ENCODE results near the gene MEX3A.
"Not testable (repeated sequence)": the region's sequence is repeated elsewhere in the genome, so short reads cannot be mapped to it uniquely, and the experiment has no call there.

The MEX3A gene

DNA sequence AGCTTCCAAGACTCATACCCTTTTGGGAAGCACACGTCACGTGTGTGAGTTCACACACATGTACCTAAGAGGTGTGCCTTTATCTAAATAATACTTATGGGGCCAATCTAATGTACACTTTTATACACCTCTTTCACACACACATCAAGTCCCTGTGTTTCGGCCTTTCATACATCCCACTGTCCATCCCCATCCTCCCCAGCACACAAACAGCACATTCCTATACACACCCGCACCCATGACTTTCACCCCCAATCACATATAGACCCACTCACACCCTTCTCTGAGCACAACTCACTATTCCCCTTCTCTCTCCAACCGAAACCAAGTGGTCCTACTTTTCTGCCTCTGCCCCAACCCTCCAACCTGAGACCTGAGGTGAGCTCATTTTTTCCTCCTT, 3.5 kb downstream of the MEX3A start:
- DNase-seq (ENCODE audit: low spot score) = no peak

DNA sequence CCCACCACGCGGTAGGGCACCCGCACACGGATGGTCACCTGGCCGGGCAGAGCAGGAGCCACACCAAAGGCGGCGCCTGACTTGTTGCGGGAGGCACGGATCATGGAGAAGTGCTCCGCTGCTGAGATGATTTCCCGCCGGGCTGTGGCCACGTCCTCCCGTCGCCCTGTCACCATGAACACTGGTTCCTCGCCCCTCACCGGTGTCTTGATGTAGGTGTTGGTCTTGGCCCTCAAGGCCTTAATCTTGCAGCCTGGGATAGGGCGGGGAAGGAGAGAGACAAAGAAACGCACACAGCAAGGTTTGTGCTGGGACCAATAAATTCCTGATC, 4.9 kb downstream of the MEX3A start:
- DNase-seq (ENCODE audit: low spot score) = no peak

DNA sequence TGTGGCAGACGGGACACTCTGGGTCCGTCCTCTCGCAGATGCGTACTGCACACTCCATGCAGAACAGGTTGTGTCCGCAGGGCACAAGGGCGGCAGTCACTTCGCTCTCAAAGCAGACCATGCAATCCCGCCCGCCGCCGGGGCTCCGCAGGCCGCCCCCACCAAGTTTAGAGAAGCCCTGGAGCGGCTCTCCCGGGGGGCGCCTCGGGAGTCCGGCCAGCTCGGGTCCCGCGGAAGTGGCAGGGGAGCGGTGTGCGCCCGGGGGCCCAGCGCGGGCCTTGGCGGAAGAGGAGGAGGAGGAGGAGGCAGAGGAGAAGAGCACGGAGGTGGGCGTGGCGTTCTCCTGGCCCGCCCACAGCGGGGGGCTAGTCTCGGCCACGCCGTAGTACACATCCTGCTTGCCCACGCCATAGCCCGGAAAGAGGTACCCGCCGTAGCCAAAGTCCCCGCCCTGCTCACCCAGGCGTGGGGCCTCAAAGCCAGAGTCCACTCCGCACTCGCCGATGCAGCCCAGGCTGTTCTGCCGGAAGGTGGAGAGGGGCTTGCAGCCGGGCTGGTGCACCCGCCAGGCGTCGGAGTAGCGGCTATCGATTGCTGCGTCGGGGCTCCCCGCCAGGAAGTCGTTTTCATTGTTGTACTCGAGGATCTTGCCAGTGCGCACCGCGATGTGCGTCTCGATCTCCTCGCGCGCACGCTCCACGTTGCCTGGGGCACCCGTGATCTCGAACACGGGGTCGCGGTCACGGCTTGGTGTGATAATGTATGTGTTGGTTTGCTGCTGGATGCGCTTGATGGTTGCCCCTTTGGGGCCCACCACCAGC, 5.4 kb downstream of the MEX3A start:
- no peak for DNase-seq (ENCODE audit: low spot score)

DNA sequence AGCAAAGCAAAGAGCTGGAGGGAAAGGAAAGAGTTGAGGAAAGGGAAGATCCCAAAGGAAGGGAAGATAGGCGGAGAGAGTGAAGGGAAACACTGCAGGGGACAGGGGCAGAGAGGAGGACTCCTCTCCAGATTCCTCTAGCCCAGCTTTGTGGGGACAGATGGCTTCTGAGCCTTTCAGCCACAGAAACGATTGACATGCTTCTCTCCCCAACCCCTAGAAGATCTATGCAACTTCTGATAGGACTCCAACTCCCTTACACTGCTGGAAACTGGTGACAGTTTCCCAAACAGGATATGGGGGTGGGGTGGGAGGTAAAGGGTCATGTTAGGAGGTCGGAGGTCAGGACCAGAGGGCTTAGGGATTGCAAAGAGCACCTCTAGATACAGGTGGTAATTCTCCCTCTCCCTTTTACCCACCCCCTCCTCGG, 6.5 kb downstream of the MEX3A start:
- DNase-seq (ENCODE audit: low spot score) = no peak

DNA sequence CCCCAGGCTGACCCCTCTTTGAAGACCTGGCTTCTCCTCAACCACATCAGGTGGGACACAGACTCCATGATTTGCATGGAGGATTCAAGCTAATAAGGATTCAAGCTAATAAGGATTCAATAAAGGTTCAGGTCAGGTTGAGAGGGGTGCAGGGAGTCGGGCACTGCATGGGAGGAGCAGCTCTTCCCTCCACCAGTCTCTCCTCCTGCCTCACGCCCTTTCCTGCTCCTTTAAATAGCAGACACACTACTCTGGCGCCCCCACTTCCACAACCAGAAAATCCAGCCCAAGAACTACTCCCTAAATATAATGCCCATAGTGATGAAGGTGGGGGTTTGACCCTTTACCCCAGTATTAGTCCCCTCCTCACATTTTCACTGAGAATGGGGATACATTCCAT, 7.1 kb downstream of the MEX3A start:
- DNase-seq (ENCODE audit: low spot score) = no peak

DNA sequence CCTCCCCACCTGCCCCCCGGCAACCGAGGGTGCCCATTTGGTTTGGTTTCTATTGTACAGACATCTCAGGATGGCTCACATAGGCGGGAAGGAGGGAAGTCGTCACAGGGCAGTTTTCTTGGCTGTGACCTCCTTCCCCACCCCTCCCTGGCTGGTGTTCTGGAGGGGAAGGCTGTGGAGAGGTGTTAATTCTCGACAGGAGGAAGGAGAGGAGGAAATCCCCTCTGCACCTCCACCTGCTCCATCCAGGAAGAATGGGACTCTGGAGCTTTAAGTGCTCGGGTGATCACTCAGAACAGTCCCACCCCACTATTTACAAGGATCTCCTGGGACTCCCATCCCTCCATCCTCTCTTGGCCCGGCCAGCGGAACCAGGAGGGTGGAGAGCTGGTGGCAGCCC, 7.6 kb downstream of the MEX3A start:
- no peak for DNase-seq (ENCODE audit: low spot score)

DNA sequence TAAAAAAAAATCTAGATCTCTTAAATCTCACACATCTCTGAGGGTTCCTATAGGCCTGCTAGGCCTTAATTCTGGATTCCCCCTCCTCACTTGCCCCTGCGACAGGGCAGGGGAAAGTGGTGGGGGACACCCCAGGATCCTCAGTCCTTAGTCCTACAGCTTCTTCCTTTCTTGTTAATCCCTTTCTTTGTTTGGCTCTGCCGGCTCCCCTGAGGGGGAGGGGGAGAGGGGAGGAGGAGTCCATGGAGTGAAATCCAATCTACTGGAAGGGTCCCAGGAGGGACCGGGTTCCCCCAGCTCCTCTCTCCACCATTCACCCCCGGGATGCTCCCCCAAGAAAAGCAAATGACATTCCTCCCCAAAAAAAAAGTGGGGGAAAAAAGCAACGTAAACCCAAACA, 8.5 kb downstream of the MEX3A start:
- no peak for DNase-seq (ENCODE audit: low spot score)

DNA sequence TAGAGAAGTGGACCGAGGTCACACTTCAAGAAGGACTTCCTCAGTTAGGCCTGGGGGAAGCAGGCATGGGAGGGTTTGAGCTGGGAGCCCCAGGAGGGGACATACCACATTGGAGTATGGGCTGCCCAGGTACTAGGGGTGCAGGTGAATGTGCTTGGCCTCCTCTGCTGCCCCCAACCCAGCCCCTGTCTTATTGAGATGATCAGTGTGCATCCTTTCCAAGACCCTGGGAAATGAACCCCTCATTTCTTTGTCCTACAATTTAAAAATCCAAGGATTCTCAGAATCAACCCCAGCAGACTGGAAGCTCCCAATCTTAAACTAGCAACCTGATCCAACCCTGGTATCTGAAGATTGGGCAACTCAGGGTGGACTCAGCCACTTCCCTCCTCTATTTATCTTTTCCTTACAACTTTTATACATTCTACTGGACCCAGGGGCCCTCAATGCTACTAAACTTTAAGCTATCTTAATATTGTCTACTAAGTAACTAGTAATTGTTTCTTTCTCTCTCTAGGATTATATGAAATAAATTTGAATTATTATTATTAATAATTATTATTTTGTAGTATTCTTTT, 9.1 kb downstream of the MEX3A start:
- DNase-seq (ENCODE audit: low spot score) = no peak

DNA sequence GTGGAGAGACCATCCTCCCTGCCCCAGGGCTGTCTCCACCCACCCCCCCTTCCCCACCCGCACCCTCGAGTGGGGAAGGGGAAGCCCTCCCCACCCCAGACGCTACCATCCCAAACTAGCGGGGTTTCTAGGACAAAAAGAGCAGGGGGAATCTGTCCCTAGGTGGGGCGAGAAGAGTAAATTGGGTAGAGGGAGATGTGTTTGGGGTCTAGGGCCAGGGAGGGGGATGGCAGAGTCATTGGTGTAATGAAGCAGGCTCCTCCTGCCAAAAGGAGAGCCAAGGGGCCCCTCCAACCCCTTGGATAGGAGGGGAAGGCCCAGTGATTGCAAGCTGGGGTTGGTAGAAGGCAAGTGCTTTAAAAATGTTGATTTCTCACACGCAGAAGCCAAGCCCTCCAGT, 10.0 kb downstream of the MEX3A start:
- DNase-seq (ENCODE audit: low spot score) = no peak

DNA sequence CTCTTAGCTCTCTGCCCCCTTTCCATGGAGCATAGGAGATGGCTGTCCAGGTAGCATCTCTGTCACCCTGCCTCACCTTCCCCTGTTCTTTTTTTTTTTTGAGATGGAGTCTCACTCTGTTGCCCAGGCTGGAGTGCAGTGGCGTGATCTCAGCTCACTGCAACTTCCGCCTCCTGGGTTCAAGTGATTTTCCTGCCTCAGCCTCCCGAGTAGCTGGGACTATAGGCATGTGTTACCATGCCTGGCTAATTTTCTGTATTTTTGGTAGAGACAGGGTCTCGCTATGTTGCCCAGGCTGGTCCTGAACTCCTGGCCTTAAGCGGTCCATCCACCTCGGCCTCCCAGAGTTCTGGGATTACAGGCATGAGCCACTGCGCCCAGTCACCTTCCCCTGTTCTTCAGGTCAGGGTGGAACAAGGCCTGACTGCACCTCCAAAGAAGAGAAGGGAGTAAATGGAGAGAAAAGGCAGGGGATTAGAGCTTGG, 10.9 kb downstream of the MEX3A start:
- DNase-seq (ENCODE audit: low spot score) = not testable (repeated sequence)

DNA sequence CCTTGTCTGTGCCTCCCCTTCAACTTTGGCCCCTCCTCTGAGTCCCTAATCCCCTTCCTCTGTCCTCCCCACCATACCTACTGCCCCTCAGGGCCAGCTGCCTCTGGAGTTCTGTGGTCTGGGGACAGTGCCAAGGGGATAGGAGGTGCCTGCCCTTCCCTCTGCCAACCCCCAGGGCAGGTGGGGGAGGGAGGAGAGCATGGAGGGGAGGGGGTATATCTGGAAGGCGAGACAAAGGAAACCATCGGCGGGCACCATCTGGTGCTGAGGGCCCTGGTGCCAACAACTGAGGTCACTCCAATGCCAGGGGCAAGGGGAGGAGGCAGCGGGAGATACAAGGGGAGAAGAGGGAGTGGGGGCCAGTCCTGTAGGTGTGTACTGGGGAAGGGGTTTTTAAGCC, 11.7 kb downstream of the MEX3A start:
- DNase-seq (ENCODE audit: low spot score) = no peak

DNA sequence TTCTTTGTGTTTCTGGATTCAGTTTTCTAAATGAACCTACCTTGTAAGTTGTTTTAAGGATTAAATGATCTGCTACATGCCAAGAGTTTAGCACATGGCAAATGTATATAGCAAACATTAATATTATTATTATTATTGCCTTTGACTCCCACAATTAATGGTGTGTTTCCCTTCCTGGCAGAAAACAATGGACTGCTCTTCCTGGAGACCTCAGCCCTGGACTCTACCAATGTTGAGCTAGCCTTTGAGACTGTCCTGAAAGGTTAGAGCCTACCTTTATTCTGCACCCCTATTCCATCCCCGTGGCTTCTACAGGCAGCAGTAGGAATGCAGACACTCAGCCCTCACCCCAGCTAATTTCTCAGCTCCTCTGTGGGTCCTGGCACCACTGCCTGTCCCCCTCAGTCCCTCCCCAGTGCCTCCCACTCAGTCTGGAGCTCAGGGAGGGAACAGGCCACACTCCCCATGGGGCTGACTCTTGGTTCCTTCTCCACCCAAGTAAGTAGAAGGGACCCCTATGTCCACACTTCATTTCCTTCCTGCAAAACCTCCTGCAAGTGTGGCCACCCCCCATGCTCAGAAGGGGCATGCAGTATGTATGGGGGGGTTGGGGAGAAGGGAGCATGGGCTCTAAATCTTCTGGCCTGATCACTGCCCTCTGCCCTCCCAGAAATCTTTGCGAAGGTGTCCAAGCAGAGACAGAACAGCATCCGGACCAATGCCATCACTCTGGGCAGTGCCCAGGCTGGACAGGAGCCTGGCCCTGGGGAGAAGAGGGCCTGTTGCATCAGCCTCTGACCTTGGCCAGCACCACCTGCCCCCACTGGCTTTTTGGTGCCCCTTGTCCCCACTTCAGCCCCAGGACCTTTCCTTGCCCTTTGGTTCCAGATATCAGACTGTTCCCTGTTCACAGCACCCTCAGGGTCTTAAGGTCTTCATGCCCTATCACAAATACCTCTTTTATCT, 12.5 kb downstream of the MEX3A start:
- DNase-seq (ENCODE audit: low spot score) = no peak

DNA sequence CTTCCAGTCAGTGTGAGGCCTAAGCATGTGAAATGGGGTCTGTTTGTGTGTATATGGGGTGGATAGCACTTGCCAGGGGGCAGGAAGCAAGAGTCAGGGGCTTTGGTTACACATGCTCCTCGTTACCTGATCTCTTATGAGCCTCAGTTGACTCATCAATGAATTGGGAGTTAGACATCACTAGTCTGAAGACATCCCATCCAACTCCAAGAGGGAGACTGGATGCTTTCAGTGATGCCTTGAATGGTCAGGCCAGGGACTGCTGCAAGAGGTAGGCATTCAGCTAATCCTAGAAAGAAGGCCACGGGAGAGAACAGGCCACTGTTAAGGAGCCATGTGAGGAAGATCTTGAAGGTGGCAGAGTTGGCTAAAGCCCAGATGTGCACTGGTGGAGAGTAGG, 15.0 kb downstream of the MEX3A start:
- no peak for DNase-seq (ENCODE audit: low spot score)

DNA sequence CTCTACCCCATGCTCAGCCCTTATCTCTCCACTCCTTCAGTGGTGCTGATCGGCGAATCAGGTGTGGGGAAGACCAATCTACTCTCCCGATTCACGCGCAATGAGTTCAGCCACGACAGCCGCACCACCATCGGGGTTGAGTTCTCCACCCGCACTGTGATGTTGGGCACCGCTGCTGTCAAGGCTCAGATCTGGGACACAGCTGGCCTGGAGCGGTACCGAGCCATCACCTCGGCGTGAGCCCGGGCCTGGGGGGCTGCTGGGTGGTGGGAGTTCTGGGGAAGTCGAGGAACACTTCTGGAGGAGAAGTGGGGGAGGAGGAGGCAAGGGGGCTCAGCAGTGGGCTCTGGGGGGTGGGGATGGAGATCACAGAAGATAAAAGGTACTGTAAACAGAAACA, 16.4 kb downstream of the MEX3A start:
- no peak for DNase-seq (ENCODE audit: low spot score)

DNA sequence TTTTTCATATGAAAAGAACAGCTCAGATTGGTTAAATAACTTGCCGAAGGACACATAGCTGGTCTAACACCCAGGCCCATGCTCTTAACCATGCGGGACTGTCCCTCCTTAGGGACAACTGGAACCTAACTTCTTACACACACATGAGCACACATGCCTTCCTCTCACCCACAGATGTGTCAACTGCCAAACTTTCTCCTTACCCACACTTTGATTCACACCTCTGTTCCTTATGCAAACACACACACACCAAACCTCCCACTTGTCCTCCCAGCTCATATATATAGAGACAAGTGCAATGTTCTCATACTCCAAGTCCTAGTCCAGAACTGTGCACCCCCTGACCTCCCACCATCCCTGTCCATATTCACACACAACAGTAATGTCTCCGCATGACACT, 17.1 kb downstream of the MEX3A start:
- DNase-seq (ENCODE audit: low spot score) = no peak

DNA sequence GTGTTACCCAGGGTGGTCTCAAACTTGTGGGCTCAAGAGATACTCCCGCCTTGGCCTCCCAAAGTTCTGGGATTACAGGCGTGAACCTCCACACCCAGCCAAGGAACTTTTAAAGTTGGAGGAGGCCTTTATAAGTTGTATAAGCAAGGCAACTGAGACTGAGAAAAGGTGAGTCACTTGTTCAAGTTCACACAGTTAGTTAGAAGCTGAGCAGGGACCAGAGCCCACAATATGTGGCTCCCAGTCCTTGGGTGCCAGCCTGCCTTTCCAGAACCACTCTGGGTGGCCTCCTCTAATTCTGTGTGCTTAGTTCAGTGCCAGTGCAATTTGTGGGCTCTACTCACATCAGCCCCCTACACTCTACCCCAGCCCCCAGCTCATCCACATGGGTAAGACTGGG, 17.6 kb downstream of the MEX3A start:
- no peak for DNase-seq (ENCODE audit: low spot score)

DNA sequence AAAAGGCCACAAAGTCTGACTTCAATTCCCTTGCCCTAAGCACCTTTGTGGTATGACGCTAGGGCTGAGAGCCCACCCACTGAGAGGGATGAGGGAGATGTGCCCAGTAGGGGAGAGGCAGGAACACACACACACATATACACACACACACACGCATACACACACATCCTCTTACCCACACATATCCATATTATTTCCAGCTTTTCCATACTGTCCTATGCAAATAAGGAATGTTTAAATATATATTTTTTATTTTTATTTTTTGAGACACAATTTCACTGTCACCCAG, 18.3 kb downstream of the MEX3A start:
- no peak for DNase-seq (ENCODE audit: low spot score)

DNA sequence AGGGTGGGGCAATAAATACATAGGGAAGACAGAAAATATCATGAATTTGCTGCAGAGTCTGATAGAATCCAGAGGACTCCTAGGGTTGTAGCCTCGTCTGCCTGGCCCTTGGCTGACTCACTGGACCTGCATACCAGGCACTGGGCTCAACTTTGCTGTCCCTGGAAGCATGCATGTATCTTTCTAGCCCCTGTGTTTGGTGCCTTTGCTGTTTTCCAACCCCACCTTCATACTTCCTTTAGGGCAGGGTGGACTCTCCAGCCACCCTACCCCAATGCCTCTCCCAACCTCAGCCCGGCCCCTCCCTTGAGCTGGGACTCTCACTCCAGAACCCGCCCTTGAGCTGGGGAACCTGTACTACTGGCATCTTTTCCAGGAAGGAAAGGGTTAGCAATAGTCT, 20.1 kb downstream of the MEX3A start:
- no peak for DNase-seq (ENCODE audit: low spot score)

DNA sequence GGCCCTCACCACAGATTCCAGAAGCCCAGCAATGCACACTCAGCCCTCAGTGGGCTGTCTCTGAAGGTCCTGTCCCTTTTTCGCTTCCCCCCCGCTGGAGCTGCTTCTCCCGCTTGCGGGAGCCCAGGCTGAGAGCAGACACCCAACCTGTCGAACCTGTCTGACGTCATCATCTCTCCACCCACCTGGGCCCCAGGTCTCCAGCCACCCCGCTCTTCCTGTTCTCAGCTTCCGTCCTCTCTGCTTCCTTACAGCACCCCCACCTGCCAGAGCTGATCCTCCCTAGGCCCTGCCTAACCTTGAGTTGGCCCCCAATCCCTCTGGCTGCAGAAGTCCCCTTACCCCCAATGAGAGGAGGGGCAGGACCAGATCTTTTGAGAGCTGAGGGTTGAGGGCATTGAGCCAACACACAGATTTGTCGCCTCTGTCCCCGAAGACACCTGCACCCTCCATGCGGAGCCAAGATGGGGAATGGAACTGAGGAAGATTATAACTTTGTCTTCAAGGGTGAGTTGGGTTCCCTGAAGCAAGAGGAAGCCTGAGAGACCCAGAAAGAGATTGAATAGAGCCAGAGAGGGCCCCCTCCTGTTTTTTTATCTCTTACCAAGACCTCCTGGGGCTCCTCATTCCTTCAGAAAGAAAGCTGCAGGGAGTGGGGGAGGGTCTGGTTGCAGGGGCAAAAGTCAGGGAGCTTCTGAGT, 21.2 kb downstream of the MEX3A start, which contains the start of gene RAB25:
Gene RAB25 (plus strand): TSS at position 224 of the 700 bp plus-strand sequence. CDS start 241 bp downstream, at position 465.
- DNase-seq (ENCODE audit: low spot score) = no peak

DNA sequence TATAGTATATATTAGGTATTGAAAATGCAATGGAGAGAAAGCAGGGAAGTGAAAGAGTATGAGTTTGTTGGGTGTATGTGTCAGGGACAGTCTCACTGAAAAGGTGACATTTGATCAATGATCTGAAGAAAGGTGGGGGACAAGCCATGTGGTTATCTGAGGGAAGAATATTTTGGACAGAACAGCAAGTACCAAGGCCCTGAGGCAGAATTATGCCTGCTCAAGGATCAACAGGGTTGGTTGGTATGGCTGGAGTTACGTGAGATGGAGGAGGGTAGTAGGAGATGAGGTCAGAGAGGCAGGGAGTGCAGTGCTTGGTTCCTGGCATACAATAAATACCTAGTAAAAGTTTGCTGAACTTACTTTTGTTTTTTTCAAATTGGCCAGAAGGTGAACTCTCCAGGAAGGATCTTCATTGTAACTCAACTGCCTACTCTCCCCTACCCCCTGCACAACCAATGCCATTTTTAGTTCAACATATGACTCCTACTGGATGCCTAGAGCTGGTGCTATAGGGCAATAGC, 25.9 kb downstream of the MEX3A start:
- DNase-seq (ENCODE audit: low spot score) = no peak

DNA sequence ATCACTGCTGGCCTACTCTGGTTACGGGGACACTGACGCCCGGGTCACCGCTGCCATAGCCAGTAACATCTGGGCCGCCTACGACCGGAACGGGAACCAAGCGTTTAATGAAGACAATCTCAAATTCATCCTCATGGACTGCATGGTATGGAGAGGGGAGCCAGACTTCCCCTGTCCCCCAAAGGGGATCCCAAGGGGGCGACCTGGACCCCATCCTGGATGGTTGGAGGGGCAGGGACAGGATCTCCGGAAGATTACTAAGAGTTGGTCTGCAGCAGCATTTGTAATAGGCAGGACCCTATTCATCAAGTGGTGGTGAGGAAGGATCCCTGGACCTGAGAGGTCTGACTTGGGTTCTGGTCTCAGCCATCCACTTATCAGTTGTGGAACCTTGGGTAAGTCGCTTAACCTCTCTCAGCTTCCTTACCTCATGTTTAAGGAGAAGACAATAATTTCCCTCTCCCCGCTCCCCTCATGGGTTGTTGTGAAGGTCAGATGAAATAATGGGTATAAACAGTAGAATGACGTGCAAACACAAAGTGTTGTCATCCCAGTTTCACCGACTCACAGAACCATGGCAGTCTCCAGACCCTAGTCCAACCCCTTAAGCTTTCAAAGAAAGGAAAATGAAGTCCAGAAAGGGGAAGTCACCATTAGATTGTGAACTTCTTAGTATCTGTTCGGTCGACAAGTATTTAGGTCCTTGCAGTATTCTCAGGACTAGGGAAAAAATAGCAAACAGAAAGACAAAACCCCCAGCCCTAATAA, 26.8 kb downstream of the MEX3A start:
- no peak for DNase-seq (ENCODE audit: low spot score)
